ENCODE data around the gene MYBPC3.

- TF ChIP-seq CTCF (IDR thresholded peaks at IDR 0.05) (no peak), EP300 (IDR thresholded peaks at IDR 0.05) (no peak), POLR2AphosphoS5 (IDR thresholded peaks at IDR 0.05) (no peak)
These were observed 44.3 kb downstream of the MYBPC3 start for GRCh38 chr11:47308050-47308823.
